Neural progenitor cell (in vitro differentiated cells): ENCODE measurements around the gene SH3BGRL.

Experiments
- CTCF ChIP-seq: fragments of 200-600 bp; sonication (generic); IDR thresholded peaks from 2 replicates; pipeline ENCODE4 v1.5.1; 2017; ENCODE audit warnings: antibody characterized with exemption, mild to moderate bottlenecking
- EZH2 ChIP-seq: fragments of 200-600 bp; sonication (generic); IDR thresholded peaks from 2 replicates; pipeline ENCODE4 v1.6.1; 2017; ENCODE audit warnings: antibody characterized with exemption, mild to moderate bottlenecking, moderate library complexity

DNA sequence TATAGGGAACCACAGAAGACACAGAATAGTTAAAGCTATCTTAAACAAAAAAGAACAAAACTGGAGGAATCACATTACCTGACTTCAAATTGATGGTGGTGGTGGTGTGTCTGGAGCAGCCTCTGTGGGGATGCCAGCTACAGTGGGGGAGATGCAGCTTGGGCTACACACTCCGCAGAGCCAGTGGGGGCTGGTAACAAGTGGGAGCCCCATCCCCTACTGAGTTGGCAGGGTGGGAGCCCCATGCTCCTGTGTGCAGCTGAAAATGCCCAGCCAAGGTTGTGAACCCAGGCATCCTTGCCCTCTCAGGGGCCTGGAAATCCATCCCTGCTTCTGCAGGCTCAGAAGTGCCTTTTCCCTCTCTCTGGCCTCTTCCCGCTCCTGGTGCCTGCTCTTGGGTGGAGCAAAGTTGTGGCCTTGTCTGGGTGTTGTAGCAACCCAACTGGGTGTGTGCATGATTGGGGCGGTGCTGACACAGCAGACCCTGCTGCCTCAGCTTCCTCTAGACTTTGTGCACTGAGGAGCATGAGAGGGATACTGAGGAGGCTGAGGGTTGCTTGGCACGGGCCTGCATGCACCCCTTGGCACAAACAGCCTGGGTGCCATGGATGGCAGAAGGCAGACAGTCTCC, 38.9 kb downstream of the SH3BGRL start:
- TF ChIP-seq CTCF (no peak), EZH2 (no peak)
